GM12801 (cell line): ENCODE results near the gene C11orf24.

Experiments used
- TF ChIP-seq, protein P1 (sequence below): IDR thresholded peaks from one replicate; pipeline ENCODE4 v1.5.1; 2011; ENCODE audit warnings: control low read depth; ENCODE audit not compliant: insufficient read length; ENCODE audit errors: extremely low read depth

Gene C11orf24

DNA sequence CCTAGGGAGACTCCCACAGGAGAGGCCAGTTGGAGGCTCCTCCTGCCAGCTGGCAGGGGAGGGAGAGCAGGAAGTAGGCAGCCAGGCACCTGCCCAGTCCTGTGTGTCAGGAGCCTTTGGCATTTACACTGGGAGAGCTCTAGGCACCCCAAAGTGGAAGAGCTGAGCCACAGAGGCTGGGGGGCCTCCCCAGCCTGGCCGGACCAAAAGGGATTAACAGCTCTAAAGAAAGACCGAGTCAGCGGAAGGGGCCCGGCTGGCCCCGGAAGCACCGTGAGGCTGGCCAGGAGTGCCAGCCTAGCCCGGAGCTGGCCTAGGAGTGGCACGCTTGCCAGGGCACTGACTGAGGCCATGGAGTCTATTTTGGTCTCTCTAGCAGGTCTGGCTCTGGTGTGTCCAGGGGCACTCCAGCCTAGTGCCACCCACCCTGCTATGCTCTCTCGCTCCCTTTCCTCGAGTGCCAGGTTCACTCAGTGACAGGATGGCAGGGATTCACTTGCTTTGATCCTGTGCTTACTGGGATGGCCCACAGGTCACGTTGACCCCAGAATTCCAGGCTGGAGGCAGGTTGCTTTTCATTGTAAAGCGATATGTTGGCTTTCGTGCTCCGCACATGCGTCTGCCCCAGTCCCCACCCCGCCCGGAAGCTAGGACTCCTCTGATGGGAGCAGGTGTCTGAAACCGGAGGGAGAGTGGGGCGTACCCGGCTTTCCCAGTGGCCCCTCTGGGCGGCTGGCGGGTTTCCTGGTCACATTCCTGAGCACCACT is 55.4 kb downstream of the C11orf24 start:
- TF ChIP-seq, protein P1, sequence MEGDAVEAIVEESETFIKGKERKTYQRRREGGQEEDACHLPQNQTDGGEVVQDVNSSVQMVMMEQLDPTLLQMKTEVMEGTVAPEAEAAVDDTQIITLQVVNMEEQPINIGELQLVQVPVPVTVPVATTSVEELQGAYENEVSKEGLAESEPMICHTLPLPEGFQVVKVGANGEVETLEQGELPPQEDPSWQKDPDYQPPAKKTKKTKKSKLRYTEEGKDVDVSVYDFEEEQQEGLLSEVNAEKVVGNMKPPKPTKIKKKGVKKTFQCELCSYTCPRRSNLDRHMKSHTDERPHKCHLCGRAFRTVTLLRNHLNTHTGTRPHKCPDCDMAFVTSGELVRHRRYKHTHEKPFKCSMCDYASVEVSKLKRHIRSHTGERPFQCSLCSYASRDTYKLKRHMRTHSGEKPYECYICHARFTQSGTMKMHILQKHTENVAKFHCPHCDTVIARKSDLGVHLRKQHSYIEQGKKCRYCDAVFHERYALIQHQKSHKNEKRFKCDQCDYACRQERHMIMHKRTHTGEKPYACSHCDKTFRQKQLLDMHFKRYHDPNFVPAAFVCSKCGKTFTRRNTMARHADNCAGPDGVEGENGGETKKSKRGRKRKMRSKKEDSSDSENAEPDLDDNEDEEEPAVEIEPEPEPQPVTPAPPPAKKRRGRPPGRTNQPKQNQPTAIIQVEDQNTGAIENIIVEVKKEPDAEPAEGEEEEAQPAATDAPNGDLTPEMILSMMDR, result no peak

DNA sequence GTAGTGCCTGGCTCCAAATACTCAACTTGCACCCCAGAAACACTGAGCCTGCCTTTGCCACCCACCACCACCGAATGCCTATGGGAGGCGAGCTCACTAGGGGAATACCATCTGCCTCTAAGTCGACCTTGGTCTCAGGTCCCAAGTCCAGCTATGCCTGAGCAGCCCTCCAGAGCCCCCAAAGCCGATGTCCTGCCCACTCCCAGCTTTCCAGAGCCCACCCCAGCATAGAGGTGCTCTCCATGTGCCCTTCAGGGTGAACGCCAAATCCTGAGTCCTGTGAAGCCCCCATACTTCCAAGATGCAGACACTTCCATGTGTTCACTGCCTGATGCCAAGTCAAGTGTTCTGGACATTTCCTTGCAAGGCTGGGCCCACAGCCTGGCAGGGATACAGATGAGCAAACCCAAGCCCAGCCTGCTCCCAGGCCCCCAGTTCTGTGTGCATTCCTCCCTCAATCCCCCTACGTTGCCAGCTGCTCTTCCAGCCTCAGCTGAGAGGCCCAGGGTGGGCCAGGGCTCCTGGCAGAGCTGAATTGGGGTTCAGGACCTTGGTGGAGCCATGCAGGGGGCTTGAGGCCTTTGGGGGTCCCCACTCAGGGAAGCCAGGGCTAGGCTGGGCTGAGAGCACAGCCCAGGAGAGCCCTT is 56.1 kb downstream of the C11orf24 start:
- TF ChIP-seq, protein P1, result no peak

DNA sequence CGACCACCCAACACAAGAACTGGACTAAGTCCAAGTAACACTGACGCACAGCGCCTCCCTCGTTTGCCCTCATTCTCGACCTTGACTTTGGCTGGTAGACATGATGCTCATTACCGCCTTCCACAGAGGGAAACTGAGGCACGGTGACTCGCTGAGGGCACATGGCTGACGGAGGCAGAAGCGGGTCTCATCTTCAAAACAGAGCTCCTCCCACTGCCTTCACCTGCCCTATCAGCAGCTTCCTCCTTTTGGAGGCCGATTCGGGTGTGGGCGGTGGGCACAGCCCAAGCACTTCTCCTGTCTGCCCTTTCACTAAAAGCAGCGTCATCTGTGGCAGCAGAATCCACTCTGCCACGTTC is 56.7 kb downstream of the C11orf24 start:
- TF ChIP-seq, protein P1, result no peak

DNA sequence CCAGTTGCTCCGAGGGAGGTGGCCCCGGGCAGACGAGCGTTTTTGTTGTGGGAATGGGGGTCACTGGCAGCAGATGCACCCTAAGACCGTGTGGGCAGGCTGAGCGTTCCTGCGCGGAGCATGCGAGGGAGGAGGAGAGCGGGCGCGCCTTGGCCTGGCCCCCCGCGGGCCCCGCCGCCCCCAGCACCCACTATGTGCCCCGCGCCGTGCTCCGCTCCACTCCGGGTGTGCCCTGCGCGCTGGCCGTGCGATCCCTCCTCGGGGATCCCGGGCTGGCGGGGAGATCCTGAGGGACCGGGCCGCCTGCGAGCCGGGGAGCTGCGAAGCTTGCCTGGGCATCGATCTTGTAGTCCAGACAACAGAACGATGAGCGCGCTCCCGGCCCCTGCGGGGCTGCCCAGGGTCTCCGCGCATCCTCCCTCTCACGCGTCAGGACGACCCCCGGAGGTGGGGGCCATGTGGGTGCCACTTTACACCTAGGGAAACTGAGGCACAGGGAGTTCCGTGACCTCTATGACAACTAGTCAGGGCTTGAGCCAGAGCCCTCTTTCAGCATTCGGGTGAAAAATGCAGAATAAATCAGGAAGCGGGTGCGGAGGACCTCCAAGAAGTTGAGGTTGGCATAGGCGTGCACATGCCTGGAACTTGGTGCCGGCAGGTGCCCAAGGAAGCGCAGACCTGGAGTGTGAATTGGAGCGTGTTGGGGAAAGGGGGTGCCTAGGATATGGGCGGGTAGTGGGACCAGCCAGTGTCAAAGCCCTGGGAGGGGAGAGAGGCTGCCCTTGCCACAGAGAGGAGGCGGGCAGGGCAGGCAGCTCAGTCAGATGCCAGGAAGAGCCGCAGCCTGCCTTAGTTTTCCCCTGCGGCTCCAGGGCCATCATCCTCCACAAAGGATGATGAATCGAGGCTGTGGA is 57.3 kb downstream of the C11orf24 start:
- TF ChIP-seq, protein P1, result no peak

DNA sequence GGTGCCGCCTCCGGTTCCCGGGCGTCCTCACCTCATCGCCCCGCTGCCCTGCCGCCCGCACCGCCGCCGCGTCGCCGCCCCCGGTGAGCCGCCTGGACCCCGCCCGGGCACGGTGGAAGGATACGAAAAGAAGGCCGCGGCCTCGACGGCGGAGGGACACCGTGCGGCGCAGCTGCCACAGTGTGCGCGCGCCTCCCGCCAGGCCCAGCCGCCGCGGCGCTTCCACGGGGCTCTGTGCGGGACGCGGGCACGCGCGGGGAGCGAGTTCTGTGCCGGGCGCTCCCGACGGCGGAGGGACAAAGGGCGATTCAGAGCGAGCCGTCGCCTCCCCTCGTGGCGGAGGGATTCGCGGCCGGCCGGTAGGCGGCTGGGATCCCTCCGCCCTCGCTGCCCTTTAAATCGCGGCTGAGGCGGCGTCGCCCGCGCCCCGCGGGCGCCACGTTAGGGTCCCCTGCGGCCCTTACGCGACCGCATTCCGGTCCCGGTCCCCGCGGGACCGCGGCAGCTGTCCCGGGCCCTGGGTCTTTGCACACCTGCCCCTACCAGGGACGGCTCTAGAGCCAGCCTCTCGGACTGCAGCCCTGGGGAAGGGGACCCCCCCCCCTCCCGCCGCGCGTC is 58.1 kb downstream of the C11orf24 start:
- TF ChIP-seq, protein P1, result no peak

DNA sequence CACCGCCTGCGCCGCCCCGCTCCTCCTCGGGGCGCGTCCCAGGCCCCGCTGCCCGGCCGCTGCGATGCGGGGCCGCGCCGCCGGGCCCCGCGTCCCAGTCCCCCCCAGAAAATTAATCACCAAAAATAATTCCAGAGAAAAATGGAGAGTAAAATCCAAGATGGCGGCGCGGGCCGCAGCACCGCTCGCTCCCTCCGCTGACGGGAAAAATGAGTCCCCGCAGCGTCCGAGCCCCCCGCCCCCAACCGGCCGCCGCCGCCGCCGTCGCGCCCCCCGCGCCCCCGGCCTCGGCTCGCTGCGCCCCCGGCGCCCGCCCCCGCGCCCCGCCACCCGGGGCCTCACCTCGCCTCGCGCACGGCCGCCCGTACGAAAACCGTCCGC is 58.6 kb downstream of the C11orf24 start, which contains the start of gene KMT5B:
Gene KMT5B, minus strand, starts transcription at position 162 of the 381 bp plus-strand sequence. CDS start 23,220 bp downstream, outside the sequence.
- TF ChIP-seq, protein P1, result no peak
